Activated T-helper 9 cell treated with anti-CD3 and anti-CD28 coated beads, Interleukin-2, amount 50 U/mL, for 16 hours (primary cell): ENCODE data around the gene CRB1.

Experiments used
- DNase-seq: peaks from one replicate; pipeline ENCODE4 v3.0.0-alpha.2; 2020; ENCODE audit warnings: low read depth

The CRB1 gene

GRCh38 chr1:197304638-197305200 is 36.7 kb downstream of the CRB1 start:
- no peak for DNase-seq

GRCh38 chr1:197305925-197306324 is 37.9 kb downstream of the CRB1 start:
- DNase-seq = no peak

GRCh38 chr1:197306381-197307062 is 38.5 kb downstream of the CRB1 start:
- no peak for DNase-seq

GRCh38 chr1:197307136-197307535 is 39.1 kb downstream of the CRB1 start:
- no peak for DNase-seq

GRCh38 chr1:197307551-197307950 is 39.5 kb downstream of the CRB1 start:
- no peak for DNase-seq

- DNase-seq = no peak
Measured at GRCh38 chr1:197311081-197311480, 43.0 kb downstream of the CRB1 start.

- no peak for DNase-seq
Measured at GRCh38 chr1:197312163-197312562, 44.1 kb downstream of the CRB1 start.

- no peak for DNase-seq
Measured at GRCh38 chr1:197313713-197314112, 45.7 kb downstream of the CRB1 start.

GRCh38 chr1:197314682-197315081 is 46.6 kb downstream of the CRB1 start:
- no peak for DNase-seq

GRCh38 chr1:197319631-197320030 is 51.6 kb downstream of the CRB1 start:
- DNase-seq = no peak

GRCh38 chr1:197320991-197321531 is 53.0 kb downstream of the CRB1 start:
- no peak for DNase-seq

GRCh38 chr1:197321811-197322210 is 53.8 kb downstream of the CRB1 start:
- no peak for DNase-seq

- no peak for DNase-seq
Measured at GRCh38 chr1:197327776-197328364, 59.8 kb downstream of the CRB1 start.

GRCh38 chr1:197330213-197330612 is 62.2 kb downstream of the CRB1 start:
- no peak for DNase-seq

- no peak for DNase-seq
Measured at GRCh38 chr1:197331565-197331964, 63.5 kb downstream of the CRB1 start.

- DNase-seq = no peak
Measured at GRCh38 chr1:197333041-197333440, 65.0 kb downstream of the CRB1 start.

GRCh38 chr1:197336571-197336970 is 68.5 kb downstream of the CRB1 start:
- DNase-seq = no peak

GRCh38 chr1:197339106-197340060 is 71.3 kb downstream of the CRB1 start:
- no peak for DNase-seq

- DNase-seq = no peak
Measured at GRCh38 chr1:197341626-197342025, 73.6 kb downstream of the CRB1 start.

- no peak for DNase-seq
Measured at GRCh38 chr1:197342044-197342565, 74.1 kb downstream of the CRB1 start.

GRCh38 chr1:197342669-197343068 is 74.6 kb downstream of the CRB1 start:
- DNase-seq = no peak

GRCh38 chr1:197343663-197344273 is 75.7 kb downstream of the CRB1 start:
- no peak for DNase-seq
